Measurements from ENCODE around the gene TXN. TPM values are rescaled to one million over a fixed set of nuclear protein-coding genes. Genes with fewer than 3 reads are reported as not detected.

Gene TXN
- total RNA-seq, 3 donors from 2014 or later (not counting 1 experiment from before 2014, with no cell fraction given): 27.2 to 41.9 (median 36.8) TPM

GRCh38 chr9:110287289-110287680 lies 31.0 kb upstream of the TXN start:
- H3K27ac Mint-ChIP-seq: no peak overlapping the region
- no peaks in the 10 kb centered on the region for H3K4me1 Mint-ChIP-seq
- DNase-seq: no peak
- peaks cover 2% of the 10 kb centered on the region for H3K27me3 ChIP-seq (ENCODE audit: control insufficient read depth, insufficient read depth, low read length)
- H3K4me3 Mint-ChIP-seq: no peak overlapping the region
- WGBS (ENCODE audit: insufficient coverage): 96% methylated on average over 6 of the region's 6 CpGs
- no peak for ATAC-seq
- no peak overlapping the region for H3K27ac ChIP-seq (ENCODE audit: low read length)
- peaks cover 0 to 10% of the 10 kb centered on the region in 2 donors for H3K27me3 Mint-ChIP-seq (ENCODE audit: low read depth in 2 of 2)
- H3K4me1 ChIP-seq (ENCODE audit: control insufficient read depth, insufficient read depth, low read length): no peaks in the 10 kb centered on the region
- H3K9me3 Mint-ChIP-seq: no peaks in the 10 kb centered on the region
- intact Hi-C loops (cut with micrococcal nuclease): no loop called here
- no peaks in the 10 kb centered on the region for H3K36me3 Mint-ChIP-seq
- TF ChIP-seq, protein P1, sequence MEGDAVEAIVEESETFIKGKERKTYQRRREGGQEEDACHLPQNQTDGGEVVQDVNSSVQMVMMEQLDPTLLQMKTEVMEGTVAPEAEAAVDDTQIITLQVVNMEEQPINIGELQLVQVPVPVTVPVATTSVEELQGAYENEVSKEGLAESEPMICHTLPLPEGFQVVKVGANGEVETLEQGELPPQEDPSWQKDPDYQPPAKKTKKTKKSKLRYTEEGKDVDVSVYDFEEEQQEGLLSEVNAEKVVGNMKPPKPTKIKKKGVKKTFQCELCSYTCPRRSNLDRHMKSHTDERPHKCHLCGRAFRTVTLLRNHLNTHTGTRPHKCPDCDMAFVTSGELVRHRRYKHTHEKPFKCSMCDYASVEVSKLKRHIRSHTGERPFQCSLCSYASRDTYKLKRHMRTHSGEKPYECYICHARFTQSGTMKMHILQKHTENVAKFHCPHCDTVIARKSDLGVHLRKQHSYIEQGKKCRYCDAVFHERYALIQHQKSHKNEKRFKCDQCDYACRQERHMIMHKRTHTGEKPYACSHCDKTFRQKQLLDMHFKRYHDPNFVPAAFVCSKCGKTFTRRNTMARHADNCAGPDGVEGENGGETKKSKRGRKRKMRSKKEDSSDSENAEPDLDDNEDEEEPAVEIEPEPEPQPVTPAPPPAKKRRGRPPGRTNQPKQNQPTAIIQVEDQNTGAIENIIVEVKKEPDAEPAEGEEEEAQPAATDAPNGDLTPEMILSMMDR (IDR thresholded peaks at IDR 0.05): no peak
- H3K4me3 ChIP-seq (ENCODE audit: low read length): no peak overlapping the region
- no peaks in the 10 kb centered on the region for H3K9me3 ChIP-seq (ENCODE audit: control insufficient read depth, insufficient read depth, low read length)
- no peaks in the 10 kb centered on the region for H3K36me3 ChIP-seq (ENCODE audit: control insufficient read depth, insufficient read depth, low read length)

DNA sequence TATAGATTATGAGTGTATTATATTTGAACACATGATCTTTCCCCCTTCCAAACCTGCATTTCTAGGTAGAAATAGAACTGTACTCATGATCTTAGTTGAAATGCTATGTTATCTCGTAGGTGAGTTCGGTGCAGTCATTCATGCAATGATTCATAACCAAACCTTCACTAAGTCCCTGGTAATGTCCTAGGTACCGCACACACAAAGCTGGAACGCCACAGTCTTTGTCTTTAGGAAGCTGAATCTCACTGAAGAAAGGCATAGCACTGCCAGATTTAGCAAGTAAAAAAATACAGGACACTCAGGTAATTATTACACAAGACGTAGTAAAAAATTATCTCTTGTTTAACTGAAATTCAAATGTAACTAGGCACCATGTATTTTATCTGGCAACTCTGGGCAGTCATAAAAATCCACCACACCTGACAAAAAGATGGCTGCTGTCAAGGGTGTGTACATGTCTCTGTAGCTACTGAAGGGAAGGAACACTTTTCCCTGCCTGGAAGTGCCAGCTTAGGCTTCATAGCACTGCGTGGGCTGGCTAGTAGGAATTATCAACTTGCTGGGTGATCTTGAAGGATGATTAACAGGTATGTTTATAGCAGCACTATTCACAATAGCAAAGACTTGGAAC lies 28.0 kb upstream of the TXN start:
- H3K4me1 ChIP-seq (ENCODE audit: control insufficient read depth, insufficient read depth, low read length): no peaks in the 10 kb centered on the region
- TF ChIP-seq, protein P1 (IDR thresholded peaks at IDR 0.05): no peak
- WGBS (ENCODE audit: insufficient coverage): 96% methylated on average over 6 of the region's 6 CpGs
- Mint-ChIP-seq H3K36me3 (no peaks in the 10 kb centered on the region), H3K9me3 (no peaks in the 10 kb centered on the region), H3K4me3 (no peak overlapping the region), H3K27me3 (ENCODE audit: low read depth in 2 of 2) (peaks cover 0 to 10% of the 10 kb centered on the region in 2 donors), H3K27ac (no peak overlapping the region), H3K4me1 (no peaks in the 10 kb centered on the region)
- ATAC-seq (no peak), DNase-seq (no peak)
- H3K36me3 ChIP-seq (ENCODE audit: control insufficient read depth, insufficient read depth, low read length): no peaks in the 10 kb centered on the region
- H3K27me3 ChIP-seq (ENCODE audit: control insufficient read depth, insufficient read depth, low read length): peaks cover 2% of the 10 kb centered on the region
- no peak overlapping the region for H3K4me3 ChIP-seq (ENCODE audit: low read length)
- intact Hi-C loops (cut with micrococcal nuclease): no loop called here
- H3K9me3 ChIP-seq (ENCODE audit: control insufficient read depth, insufficient read depth, low read length): no peaks in the 10 kb centered on the region
- H3K27ac ChIP-seq (ENCODE audit: low read length): no peak overlapping the region

- H3K36me3 Mint-ChIP-seq: no peaks in the 10 kb centered on the region
- no peak overlapping the region for H3K4me3 Mint-ChIP-seq
- Histone ChIP-seq H3K9me3 (ENCODE audit: control insufficient read depth, insufficient read depth, low read length) (no peaks in the 10 kb centered on the region), H3K4me1 (ENCODE audit: control insufficient read depth, insufficient read depth, low read length) (no peaks in the 10 kb centered on the region), H3K4me3 (ENCODE audit: low read length) (no peak overlapping the region), H3K36me3 (ENCODE audit: control insufficient read depth, insufficient read depth, low read length) (no peaks in the 10 kb centered on the region), H3K27me3 (ENCODE audit: control insufficient read depth, insufficient read depth, low read length) (peaks cover 2% of the 10 kb centered on the region), H3K27ac (ENCODE audit: low read length) (no peak overlapping the region)
- WGBS (ENCODE audit: insufficient coverage): 80% methylated on average over 1 of the region's 1 CpG
- DNase-seq (no peak), ATAC-seq (no peak)
- H3K27me3 Mint-ChIP-seq (ENCODE audit: low read depth in 2 of 2): peaks cover 0 to 10% of the 10 kb centered on the region in 2 donors
- intact Hi-C loops (cut with micrococcal nuclease): loop anchor here (2.0 kb wide), 1 partner anchor 21 kb away; no protein-coding TSS in a partner anchor
- no peaks in the 10 kb centered on the region for H3K4me1 Mint-ChIP-seq
- no peaks in the 10 kb centered on the region for H3K9me3 Mint-ChIP-seq
- H3K27ac Mint-ChIP-seq: no peak overlapping the region
- TF ChIP-seq, protein P1 (IDR thresholded peaks at IDR 0.05): no peak
These were observed 27.4 kb upstream of the TXN start for GRCh38 chr9:110283751-110284150.

DNA sequence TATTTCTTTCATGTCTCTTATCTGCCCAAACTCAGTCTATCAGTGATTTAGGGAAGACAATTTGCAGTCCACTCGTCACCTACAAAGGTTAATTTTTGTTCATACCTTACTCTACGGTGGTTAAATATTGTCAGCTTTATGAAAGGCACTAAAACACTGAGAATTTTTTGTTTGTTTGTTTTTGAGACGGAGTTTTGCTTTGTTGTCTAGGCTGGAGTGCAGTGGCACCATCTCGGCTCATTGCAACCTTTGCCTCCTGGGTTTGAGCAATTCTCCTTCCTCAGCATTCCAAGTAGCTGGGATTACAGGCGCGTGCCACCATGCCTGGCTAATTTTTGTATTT lies 26.4 kb upstream of the TXN start:
- H3K4me1 ChIP-seq (ENCODE audit: control insufficient read depth, insufficient read depth, low read length): no peaks in the 10 kb centered on the region
- WGBS (ENCODE audit: insufficient coverage): 88% methylated on average over 5 of the region's 6 CpGs
- no peak overlapping the region for H3K27ac ChIP-seq (ENCODE audit: low read length)
- DNase-seq: no peak
- H3K9me3 ChIP-seq (ENCODE audit: control insufficient read depth, insufficient read depth, low read length): no peaks in the 10 kb centered on the region
- intact Hi-C loops (cut with micrococcal nuclease): loop anchor here (2.0 kb wide), 1 partner anchor 20 kb away; no protein-coding TSS in a partner anchor
- TF ChIP-seq, protein P1 (IDR thresholded peaks at IDR 0.05): no peak
- H3K27ac Mint-ChIP-seq: no peak overlapping the region
- ATAC-seq: no peak
- no peaks in the 10 kb centered on the region for H3K36me3 Mint-ChIP-seq
- H3K27me3 Mint-ChIP-seq (ENCODE audit: low read depth in 2 of 2): peaks cover 0 to 10% of the 10 kb centered on the region in 2 donors
- no peak overlapping the region for H3K4me3 ChIP-seq (ENCODE audit: low read length)
- no peaks in the 10 kb centered on the region for H3K4me1 Mint-ChIP-seq
- no peak overlapping the region for H3K4me3 Mint-ChIP-seq
- peaks cover 2% of the 10 kb centered on the region for H3K27me3 ChIP-seq (ENCODE audit: control insufficient read depth, insufficient read depth, low read length)
- H3K9me3 Mint-ChIP-seq: no peaks in the 10 kb centered on the region
- no peaks in the 10 kb centered on the region for H3K36me3 ChIP-seq (ENCODE audit: control insufficient read depth, insufficient read depth, low read length)
